ENCODE measurements around the gene ZNF557.
"Not testable (repeated sequence)": the region's sequence is repeated elsewhere in the genome, so short reads cannot be mapped to it uniquely, and the experiment has no call there.

The ZNF557 gene

GRCh38 chr19:7069042-7069903 is at the start of gene ZNF557:
ZNF557 (plus strand) TSS chr19:7069703; CDS start chr19:7075075, 5,372 bp downstream.
- TF ChIP-seq CTCF (IDR thresholded peaks at IDR 0.05; ENCODE audit: low read length, missing control alignments) = no peak
- peak; percentile 98 for DNase-seq (ENCODE audit: low read depth)
- peak within 1 kb of the TSS; percentile 97 for H3K4me3 ChIP-seq (replicated peaks; ENCODE audit: low read depth, low read length)

- H3K4me3 ChIP-seq (replicated peaks; ENCODE audit: low read depth, low read length); DNase-seq (ENCODE audit: low read depth): not testable (repeated sequence)
These were observed 48.2 kb upstream of the ZNF557 start, which contains the start of gene MBD3L2B for GRCh38 chr19:7021331-7021730. MBD3L2B (minus strand) TSS chr19:7021431; CDS start chr19:7021397, 34 bp downstream.

- not testable (repeated sequence) for DNase-seq (ENCODE audit: low read depth); H3K4me3 ChIP-seq (replicated peaks; ENCODE audit: low read depth, low read length)
These were observed 40.7 kb upstream of the ZNF557 start for GRCh38 chr19:7028790-7029189.

GRCh38 chr19:7030278-7030677 is 39.2 kb upstream of the ZNF557 start, which contains the start of gene MBD3L5:
MBD3L5 (plus strand) TSS chr19:7030578; CDS start chr19:7030612, 34 bp downstream.
- not testable (repeated sequence) for DNase-seq (ENCODE audit: low read depth); H3K4me3 ChIP-seq (replicated peaks; ENCODE audit: low read depth, low read length)

- H3K4me3 ChIP-seq (replicated peaks; ENCODE audit: low read depth, low read length) = not testable (repeated sequence)
These were observed 29.4 kb upstream of the ZNF557 start, which contains the start of gene MBD3L4 for GRCh38 chr19:7040079-7040478. MBD3L4 (minus strand) TSS chr19:7040179; CDS start chr19:7040144, 35 bp downstream.

GRCh38 chr19:7041563-7041962 is 27.9 kb upstream of the ZNF557 start:
- not testable (repeated sequence) for H3K4me3 ChIP-seq (replicated peaks; ENCODE audit: low read depth, low read length); DNase-seq (ENCODE audit: low read depth)

More at GRCh38 chr19:7040079-7040478, 29.4 kb upstream of the ZNF557 start, which contains the start of gene MBD3L4:
- not testable (repeated sequence) for DNase-seq (ENCODE audit: low read depth)

- not testable (repeated sequence) for DNase-seq (ENCODE audit: low read depth); H3K4me3 ChIP-seq (replicated peaks; ENCODE audit: low read depth, low read length)
These were observed 20.5 kb upstream of the ZNF557 start, which contains the start of gene MBD3L2 for GRCh38 chr19:7049021-7049420. MBD3L2 (plus strand) TSS chr19:7049321; CDS start chr19:7049374, 53 bp downstream.

- not testable (repeated sequence) for DNase-seq (ENCODE audit: low read depth); H3K4me3 ChIP-seq (replicated peaks; ENCODE audit: low read depth, low read length)
These were observed 18.1 kb upstream of the ZNF557 start for GRCh38 chr19:7051421-7051820.

GRCh38 chr19:7052896-7053295 is 16.6 kb upstream of the ZNF557 start:
- H3K4me3 ChIP-seq (replicated peaks; ENCODE audit: low read depth, low read length); DNase-seq (ENCODE audit: low read depth): not testable (repeated sequence)

- DNase-seq (ENCODE audit: low read depth) = not testable (repeated sequence)
These were observed 14.7 kb upstream of the ZNF557 start for GRCh38 chr19:7054635-7055368.

GRCh38 chr19:7055679-7056078 is 13.8 kb upstream of the ZNF557 start:
- H3K4me3 ChIP-seq (replicated peaks; ENCODE audit: low read depth, low read length) = not testable (repeated sequence)

More at GRCh38 chr19:7054635-7055368, 14.7 kb upstream of the ZNF557 start:
- not testable (repeated sequence) for H3K4me3 ChIP-seq (replicated peaks; ENCODE audit: low read depth, low read length)

GRCh38 chr19:7056371-7056770 is 13.1 kb upstream of the ZNF557 start:
- H3K4me3 ChIP-seq (replicated peaks; ENCODE audit: low read depth, low read length); DNase-seq (ENCODE audit: low read depth): not testable (repeated sequence)

More at GRCh38 chr19:7055679-7056078, 13.8 kb upstream of the ZNF557 start:
- not testable (repeated sequence) for DNase-seq (ENCODE audit: low read depth)

GRCh38 chr19:7058576-7058975 is 10.9 kb upstream of the ZNF557 start, which contains the start of gene MBD3L3:
MBD3L3 (minus strand) TSS chr19:7058676; CDS start chr19:7058605, 71 bp downstream.
- not testable (repeated sequence) for H3K4me3 ChIP-seq (replicated peaks; ENCODE audit: low read depth, low read length); DNase-seq (ENCODE audit: low read depth)

- DNase-seq (ENCODE audit: low read depth); H3K4me3 ChIP-seq (replicated peaks; ENCODE audit: low read depth, low read length): not testable (repeated sequence)
These were observed 9.5 kb upstream of the ZNF557 start for GRCh38 chr19:7059977-7060376.

All from fibroblast of pulmonary artery (primary cell).